PFSK-1 (cell line): Measurements from ENCODE around the gene GRAMD1B.

ENCODE experiments used
- POLR2AphosphoS5 ChIP-seq: IDR thresholded peaks from 2 replicates; pipeline ENCODE4 v1.6.1; 2012; ENCODE audit warnings: low read depth, mild to moderate bottlenecking, control low read depth, low read length, moderate library complexity
- SIN3A ChIP-seq: IDR thresholded peaks from 2 replicates; pipeline ENCODE4 v1.6.1; 2012; ENCODE audit warnings: mild to moderate bottlenecking, low read length, moderate library complexity, borderline replicate concordance; ENCODE audit not compliant: insufficient read depth
- TF ChIP-seq, protein P1 (sequence below), 2 experiments: IDR thresholded peaks; 2 replicates each; pipeline versions ENCODE4 v1.6.1 to v1.8.0; 2011 to 2012; ENCODE audit warnings: low read depth in 2 of 2, low read length in 2 of 2, control low read depth in 1 of 2, inconsistent platforms in 1 of 2, mild to moderate bottlenecking in 1 of 2, moderate library complexity in 1 of 2; ENCODE audit not compliant: insufficient read depth in 1 of 2

DNA sequence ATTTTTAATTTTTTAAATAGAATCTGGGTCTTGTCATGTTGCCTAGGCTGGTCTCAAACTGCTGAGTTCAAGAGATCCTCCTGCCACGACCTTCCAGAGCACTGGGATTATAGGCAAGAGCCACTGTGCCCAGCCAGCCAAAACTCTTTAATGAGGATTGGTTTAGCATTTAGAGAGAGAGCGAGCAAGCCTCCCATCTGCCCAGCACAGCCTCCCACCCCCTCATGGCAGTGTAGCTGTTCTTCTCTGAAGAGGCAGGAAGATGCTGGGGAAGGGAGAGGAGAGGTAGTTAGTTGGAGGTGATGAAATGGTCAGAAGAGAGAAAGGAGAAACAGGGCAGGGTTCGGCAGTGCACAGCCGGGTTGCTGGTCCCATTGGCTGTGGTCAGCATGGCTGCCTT, 118.7 kb downstream of the GRAMD1B start:
- no peak for TF ChIP-seq POLR2AphosphoS5
- no peak for TF ChIP-seq SIN3A
- TF ChIP-seq, protein P1, sequence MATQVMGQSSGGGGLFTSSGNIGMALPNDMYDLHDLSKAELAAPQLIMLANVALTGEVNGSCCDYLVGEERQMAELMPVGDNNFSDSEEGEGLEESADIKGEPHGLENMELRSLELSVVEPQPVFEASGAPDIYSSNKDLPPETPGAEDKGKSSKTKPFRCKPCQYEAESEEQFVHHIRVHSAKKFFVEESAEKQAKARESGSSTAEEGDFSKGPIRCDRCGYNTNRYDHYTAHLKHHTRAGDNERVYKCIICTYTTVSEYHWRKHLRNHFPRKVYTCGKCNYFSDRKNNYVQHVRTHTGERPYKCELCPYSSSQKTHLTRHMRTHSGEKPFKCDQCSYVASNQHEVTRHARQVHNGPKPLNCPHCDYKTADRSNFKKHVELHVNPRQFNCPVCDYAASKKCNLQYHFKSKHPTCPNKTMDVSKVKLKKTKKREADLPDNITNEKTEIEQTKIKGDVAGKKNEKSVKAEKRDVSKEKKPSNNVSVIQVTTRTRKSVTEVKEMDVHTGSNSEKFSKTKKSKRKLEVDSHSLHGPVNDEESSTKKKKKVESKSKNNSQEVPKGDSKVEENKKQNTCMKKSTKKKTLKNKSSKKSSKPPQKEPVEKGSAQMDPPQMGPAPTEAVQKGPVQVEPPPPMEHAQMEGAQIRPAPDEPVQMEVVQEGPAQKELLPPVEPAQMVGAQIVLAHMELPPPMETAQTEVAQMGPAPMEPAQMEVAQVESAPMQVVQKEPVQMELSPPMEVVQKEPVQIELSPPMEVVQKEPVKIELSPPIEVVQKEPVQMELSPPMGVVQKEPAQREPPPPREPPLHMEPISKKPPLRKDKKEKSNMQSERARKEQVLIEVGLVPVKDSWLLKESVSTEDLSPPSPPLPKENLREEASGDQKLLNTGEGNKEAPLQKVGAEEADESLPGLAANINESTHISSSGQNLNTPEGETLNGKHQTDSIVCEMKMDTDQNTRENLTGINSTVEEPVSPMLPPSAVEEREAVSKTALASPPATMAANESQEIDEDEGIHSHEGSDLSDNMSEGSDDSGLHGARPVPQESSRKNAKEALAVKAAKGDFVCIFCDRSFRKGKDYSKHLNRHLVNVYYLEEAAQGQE (IDR thresholded peaks at IDR 0.05; ENCODE audit: insufficient read depth in 1 of 2, low read depth in 2 of 2, low read length in 2 of 2), result no peak
